SU-DHL-6 (cell line): Measurements from ENCODE around the gene KY.
A peak's percentile ranks its signal among the peaks of the same experiment; 100 is the strongest.

ENCODE experiments used
- H2AFZ ChIP-seq: fragments of 200-600 bp; sonication (generic); 2 replicates; pipeline ENCODE4 v1.6.1; 2014; ENCODE audit warnings: low read depth, mild to moderate bottlenecking, moderate library complexity, mixed read lengths, antibody characterized with exemption, low read length; ENCODE audit not compliant: severe bottlenecking
- H3F3A ChIP-seq: fragments of 200-600 bp; shearing (Covaris generic); 2 replicates; pipeline ENCODE4 v1.6.0; 2016; ENCODE audit warnings: antibody characterized with exemption, mild to moderate bottlenecking; ENCODE audit not compliant: insufficient read depth
- H3K27ac ChIP-seq: fragments of 200-600 bp; sonication (generic); 2 replicates; pipeline ENCODE4 v1.5.1; 2016; ENCODE audit warnings: low read depth, mild to moderate bottlenecking, low read length, moderate library complexity, mixed read lengths
- H3K27me3 ChIP-seq: fragments of 200-600 bp; sonication (generic), shearing (Covaris generic); 2 replicates; pipeline ENCODE4 v1.6.0; 2014; ENCODE audit warnings: mild to moderate bottlenecking, low read length
- H3K36me3 ChIP-seq: fragments of 200-600 bp; sonication (generic); 2 replicates; pipeline ENCODE4 v1.6.1; 2014; ENCODE audit warnings: mild to moderate bottlenecking, low read length, mixed read lengths
- H3K4me2 ChIP-seq: fragments of 300-600, 200-600 bp; shearing (Covaris generic), sonication (generic); 2 replicates; pipeline ENCODE4 v1.6.0; 2014; ENCODE audit warnings: low read length, low read depth, mild to moderate bottlenecking; ENCODE audit not compliant: poor library complexity, severe bottlenecking
- H3K4me3 ChIP-seq: fragments of 200-600 bp; sonication (generic); 2 replicates; pipeline ENCODE4 v1.5.1; 2014; ENCODE audit warnings: antibody characterized with exemption, low read length, mild to moderate bottlenecking, mixed read lengths; ENCODE audit not compliant: insufficient read depth, poor library complexity, severe bottlenecking
- H3K79me2 ChIP-seq: fragments of 200-600 bp; sonication (generic); 2 replicates; pipeline ENCODE4 v1.6.1; 2014; ENCODE audit warnings: mild to moderate bottlenecking, low read length, moderate library complexity; ENCODE audit not compliant: insufficient read depth
- H3K9ac ChIP-seq: fragments of 200-600 bp; sonication (generic); 2 replicates; pipeline ENCODE4 v1.7.0; 2014; ENCODE audit warnings: mild to moderate bottlenecking, low read length
- H3K9me2 ChIP-seq: fragments of 200-600 bp; sonication (generic); replicated peaks from 2 replicates; pipeline ENCODE4 v1.6.1; 2014; ENCODE audit warnings: low read length; ENCODE audit not compliant: insufficient read depth
- H3K9me3 ChIP-seq: fragments of 200-600 bp; sonication (generic); 2 replicates; pipeline ENCODE4 v1.6.1; 2014; ENCODE audit warnings: low read length, mixed read lengths; ENCODE audit not compliant: insufficient read depth
- H4K20me1 ChIP-seq: fragments of 200-600 bp; sonication (generic); 2 replicates; pipeline ENCODE4 v1.6.1; 2014; ENCODE audit warnings: low read depth, mild to moderate bottlenecking, antibody characterized with exemption, low read length, moderate library complexity, mixed read lengths
- EZH2phosphoT487 ChIP-seq: fragments of 200-600 bp; sonication (generic), shearing (Covaris generic); conservative IDR thresholded peaks from 2 replicates; pipeline ENCODE4 v1.6.1; 2018; ENCODE audit warnings: mild to moderate bottlenecking, antibody characterized with exemption, low read length, moderate library complexity, mixed read lengths
- TF ChIP-seq, protein P1 (sequence below): fragments of 200-600 bp; sonication (generic); IDR thresholded peaks from one replicate; pipeline ENCODE4 v1.5.1; 2017; ENCODE audit warnings: antibody characterized with exemption, mild to moderate bottlenecking, low read length, moderate library complexity; ENCODE audit not compliant: insufficient read depth, poor library complexity, severe bottlenecking

Gene KY

DNA sequence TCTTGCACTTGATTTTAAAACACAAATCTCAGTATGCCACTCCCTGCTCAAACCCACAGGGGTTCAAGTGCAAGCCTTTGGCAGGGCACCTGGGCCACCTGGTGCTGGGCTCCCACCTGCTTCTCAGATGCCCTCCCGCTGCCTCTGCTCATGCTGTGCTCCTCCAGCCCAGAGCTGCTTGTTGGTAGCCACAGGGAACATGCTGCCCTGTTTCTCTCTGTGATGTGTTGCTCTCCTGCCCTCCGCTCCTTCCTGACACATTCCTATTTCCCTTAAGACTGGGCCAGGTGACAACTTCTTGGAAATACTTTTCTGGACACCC lies 27.1 kb upstream of the KY start:
- Histone ChIP-seq H3K9ac (no peak overlapping the region), H3K4me3 (no peak overlapping the region), H3K4me2 (no peak overlapping the region), H2AFZ (no peak overlapping the region), H3K9me3 (no peaks in the 10 kb centered on the region; the same call in 1 of the 2 replicates), H3K27ac (no peak overlapping the region), H3K36me3 (no peaks in the 10 kb centered on the region), H3K79me2 (no peaks in the 10 kb centered on the region), H3K9me2 (no peaks in the 10 kb centered on the region), H3K27me3 (no peaks in the 10 kb centered on the region), H4K20me1 (no peaks in the 10 kb centered on the region), H3F3A (no peaks in the 10 kb centered on the region)
- TF ChIP-seq, protein P1, sequence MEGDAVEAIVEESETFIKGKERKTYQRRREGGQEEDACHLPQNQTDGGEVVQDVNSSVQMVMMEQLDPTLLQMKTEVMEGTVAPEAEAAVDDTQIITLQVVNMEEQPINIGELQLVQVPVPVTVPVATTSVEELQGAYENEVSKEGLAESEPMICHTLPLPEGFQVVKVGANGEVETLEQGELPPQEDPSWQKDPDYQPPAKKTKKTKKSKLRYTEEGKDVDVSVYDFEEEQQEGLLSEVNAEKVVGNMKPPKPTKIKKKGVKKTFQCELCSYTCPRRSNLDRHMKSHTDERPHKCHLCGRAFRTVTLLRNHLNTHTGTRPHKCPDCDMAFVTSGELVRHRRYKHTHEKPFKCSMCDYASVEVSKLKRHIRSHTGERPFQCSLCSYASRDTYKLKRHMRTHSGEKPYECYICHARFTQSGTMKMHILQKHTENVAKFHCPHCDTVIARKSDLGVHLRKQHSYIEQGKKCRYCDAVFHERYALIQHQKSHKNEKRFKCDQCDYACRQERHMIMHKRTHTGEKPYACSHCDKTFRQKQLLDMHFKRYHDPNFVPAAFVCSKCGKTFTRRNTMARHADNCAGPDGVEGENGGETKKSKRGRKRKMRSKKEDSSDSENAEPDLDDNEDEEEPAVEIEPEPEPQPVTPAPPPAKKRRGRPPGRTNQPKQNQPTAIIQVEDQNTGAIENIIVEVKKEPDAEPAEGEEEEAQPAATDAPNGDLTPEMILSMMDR = no peak
- TF ChIP-seq EZH2phosphoT487 = no peak

DNA sequence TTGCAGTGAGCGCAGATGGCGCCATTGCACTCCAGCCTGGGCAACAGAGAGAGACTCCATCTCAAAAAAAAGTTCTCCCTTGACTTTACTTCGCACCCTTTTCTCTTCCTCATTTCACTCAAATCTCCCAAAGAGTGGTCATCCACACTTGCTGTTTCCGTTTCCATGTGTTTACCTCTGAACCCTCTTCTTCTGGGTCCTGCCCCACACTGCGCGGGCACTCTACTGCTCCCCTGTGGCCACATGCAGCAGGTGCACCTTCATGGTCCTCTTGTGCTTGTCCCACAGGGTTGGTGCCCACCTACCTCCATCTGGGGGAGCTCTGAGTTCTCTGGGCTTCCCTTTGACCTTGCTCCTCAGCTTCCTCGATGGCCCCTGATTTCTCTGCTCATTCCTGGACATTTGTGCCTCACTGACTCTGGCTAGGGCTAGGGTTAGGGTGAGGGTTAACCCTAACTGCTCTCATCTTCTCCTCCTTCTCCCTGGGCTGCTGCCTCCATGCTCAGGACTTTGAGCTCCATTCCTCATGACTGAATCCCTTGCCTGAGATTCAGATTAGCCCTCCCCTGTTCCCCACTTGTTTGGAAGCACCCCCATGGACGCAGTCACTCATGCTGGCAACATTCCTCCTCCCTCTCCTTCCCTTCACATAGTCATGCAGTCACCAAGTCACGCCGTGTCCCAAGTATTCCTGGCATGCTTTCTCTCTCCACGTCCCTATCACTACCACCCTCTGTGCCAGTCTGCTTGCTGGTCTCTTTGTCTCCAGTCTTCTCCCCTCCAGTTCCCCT lies 26.6 kb upstream of the KY start:
- Histone ChIP-seq H3K4me3 (no peak overlapping the region), H2AFZ (no peak overlapping the region), H4K20me1 (no peaks in the 10 kb centered on the region), H3K36me3 (no peaks in the 10 kb centered on the region), H3K27me3 (no peaks in the 10 kb centered on the region), H3K9me3 (no peaks in the 10 kb centered on the region; the same call in 1 of the 2 replicates), H3F3A (no peaks in the 10 kb centered on the region), H3K4me2 (no peak overlapping the region), H3K9me2 (no peaks in the 10 kb centered on the region), H3K79me2 (no peaks in the 10 kb centered on the region), H3K27ac (no peak overlapping the region), H3K9ac (no peak overlapping the region)
- TF ChIP-seq, protein P1 = peak; percentile 32
- TF ChIP-seq EZH2phosphoT487 = no peak

DNA sequence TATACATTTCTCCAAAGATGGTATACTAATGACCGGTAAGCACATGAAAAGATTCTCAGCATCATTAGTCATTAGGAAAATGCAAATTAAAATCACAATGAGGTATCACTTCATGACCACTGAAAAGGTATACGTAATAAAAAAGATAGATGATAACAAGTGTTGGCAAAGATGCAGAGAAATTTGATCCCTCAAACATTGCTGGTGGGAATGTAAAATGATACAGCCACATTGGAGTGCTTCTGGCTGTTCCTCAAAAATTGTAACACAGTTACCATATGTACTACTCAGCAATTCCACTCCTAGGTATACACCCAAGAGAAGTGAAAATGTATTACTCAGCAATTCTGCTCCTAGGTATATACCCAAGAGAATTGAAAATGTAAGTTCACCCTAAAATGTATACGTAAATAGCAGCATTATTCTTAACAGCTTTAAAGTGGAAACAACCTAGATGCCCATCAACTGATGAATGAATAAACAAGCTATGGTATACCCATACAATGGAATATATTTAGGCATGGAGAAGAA lies 25.0 kb upstream of the KY start:
- Histone ChIP-seq H3K27ac (no peak overlapping the region), H2AFZ (no peak overlapping the region)

More for the DNA sequence above, 25.0 kb upstream of the KY start:
- no peak overlapping the region for H3K4me3 ChIP-seq
- TF ChIP-seq, protein P1 = no peak
- H3K9me3 ChIP-seq = no peaks in the 10 kb centered on the region; the same call in 1 of the 2 replicates
- no peaks in the 10 kb centered on the region for H4K20me1 ChIP-seq
- H3K4me2 ChIP-seq = no peak overlapping the region
- H3K9me2 ChIP-seq = no peaks in the 10 kb centered on the region
- no peaks in the 10 kb centered on the region for H3K27me3 ChIP-seq
- no peaks in the 10 kb centered on the region for H3K36me3 ChIP-seq
- H3K9ac ChIP-seq = no peak overlapping the region
- no peaks in the 10 kb centered on the region for H3K79me2 ChIP-seq
- no peaks in the 10 kb centered on the region for H3F3A ChIP-seq
